Neural progenitor cell (in vitro differentiated cells): Measurements from ENCODE around the gene MORN1.

ENCODE experiments used
- EZH2 ChIP-seq: fragments of 200-600 bp; sonication (generic); IDR thresholded peaks from 2 replicates; pipeline ENCODE4 v1.6.1; 2017; ENCODE audit warnings: antibody characterized with exemption, mild to moderate bottlenecking, moderate library complexity
- EZH2phosphoT487 ChIP-seq: fragments of 200-600 bp; sonication (generic); IDR thresholded peaks from 2 replicates; pipeline ENCODE4 v1.6.1; 2017; ENCODE audit warnings: antibody characterized with exemption
- TF ChIP-seq, protein P1 (sequence below): fragments of 200-600 bp; sonication (generic); IDR thresholded peaks from 2 replicates; pipeline ENCODE4 v1.5.1; 2017; ENCODE audit warnings: antibody characterized with exemption, mild to moderate bottlenecking

- TF ChIP-seq, protein P1, sequence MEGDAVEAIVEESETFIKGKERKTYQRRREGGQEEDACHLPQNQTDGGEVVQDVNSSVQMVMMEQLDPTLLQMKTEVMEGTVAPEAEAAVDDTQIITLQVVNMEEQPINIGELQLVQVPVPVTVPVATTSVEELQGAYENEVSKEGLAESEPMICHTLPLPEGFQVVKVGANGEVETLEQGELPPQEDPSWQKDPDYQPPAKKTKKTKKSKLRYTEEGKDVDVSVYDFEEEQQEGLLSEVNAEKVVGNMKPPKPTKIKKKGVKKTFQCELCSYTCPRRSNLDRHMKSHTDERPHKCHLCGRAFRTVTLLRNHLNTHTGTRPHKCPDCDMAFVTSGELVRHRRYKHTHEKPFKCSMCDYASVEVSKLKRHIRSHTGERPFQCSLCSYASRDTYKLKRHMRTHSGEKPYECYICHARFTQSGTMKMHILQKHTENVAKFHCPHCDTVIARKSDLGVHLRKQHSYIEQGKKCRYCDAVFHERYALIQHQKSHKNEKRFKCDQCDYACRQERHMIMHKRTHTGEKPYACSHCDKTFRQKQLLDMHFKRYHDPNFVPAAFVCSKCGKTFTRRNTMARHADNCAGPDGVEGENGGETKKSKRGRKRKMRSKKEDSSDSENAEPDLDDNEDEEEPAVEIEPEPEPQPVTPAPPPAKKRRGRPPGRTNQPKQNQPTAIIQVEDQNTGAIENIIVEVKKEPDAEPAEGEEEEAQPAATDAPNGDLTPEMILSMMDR, result no peak
- no peak for TF ChIP-seq EZH2
- no peak for TF ChIP-seq EZH2phosphoT487
Observed at GRCh38 chr1:2337081-2337480, 54.3 kb downstream of the MORN1 start.
